Suprapubic skin (tissue), 4 donors: ENCODE results near the gene ZBTB22. TPM values are rescaled to one million over a fixed set of nuclear protein-coding genes. Genes with fewer than 3 reads are reported as not detected.
"Not testable (repeated sequence)": the region's sequence is repeated elsewhere in the genome, so short reads cannot be mapped to it uniquely, and the experiment has no call there.

ENCODE experiments used
- DNase-seq, 2 donors: peaks; one replicate each; pipeline ENCODE4 v3.0.0-alpha.2; 2019; ENCODE audit warnings: low spot score in 2 of 2
- H3K27ac ChIP-seq: fragments of 200-600 bp; sonication (generic); one replicate; pipeline ENCODE4 v1.5.1; 2019
- H3K27me3 ChIP-seq: fragments of 200-600 bp; sonication (generic); one replicate; pipeline ENCODE4 v1.5.1; 2019
- H3K36me3 ChIP-seq: fragments of 200-600 bp; sonication (generic); one replicate; pipeline ENCODE4 v1.5.1; 2019
- H3K4me1 ChIP-seq: fragments of 200-600 bp; sonication (generic); one replicate; pipeline ENCODE4 v1.5.1; 2019
- H3K4me3 ChIP-seq: fragments of 200-600 bp; sonication (generic); one replicate; pipeline ENCODE4 v1.5.1; 2019; ENCODE audit warnings: mild to moderate bottlenecking
- H3K9me3 ChIP-seq: fragments of 200-600 bp; sonication (generic); one replicate; pipeline ENCODE4 v1.5.1; 2019
- EP300 ChIP-seq: sonication (generic); formaldehyde crosslinking; IDR thresholded peaks from one replicate; pipeline ENCODE4 v1.6.1; 2017; ENCODE audit warnings: antibody characterized with exemption
- POLR2A ChIP-seq, 2 donors: fragments of 450-650 bp; IDR thresholded peaks; one replicate each; pipeline ENCODE4 v1.6.1; 2017; ENCODE audit warnings: antibody characterized with exemption in 2 of 2, mild to moderate bottlenecking in 2 of 2, moderate library complexity in 2 of 2
- POLR2AphosphoS5 ChIP-seq, 3 donors: sonication (generic); formaldehyde crosslinking; IDR thresholded peaks; one replicate each; pipeline ENCODE4 v1.6.1; 2017; ENCODE audit warnings: antibody characterized with exemption in 3 of 3
- WGBS: methylation state at CpG from one replicate; pipeline ENCODE4 v1.1.5; 2018; 5-methylcytosine and 5-hydroxymethylcytosine counted together
- total RNA-seq, 4 donors: library from RNA; depleted of rRNA; stranded (reverse); fragments of >200 nt; gene quantifications; one replicate each; pipeline ENCODE4 v1.1.0, GENCODE V29; 2016
- TF ChIP-seq, protein P1 (sequence below), 2 donors: fragments of 200-600 bp in 1 of 2; fragments of 450-650 bp in 1 of 2; sonication (generic) in 1 of 2; IDR thresholded peaks; one replicate each; pipeline ENCODE4 v1.5.1; 2016 to 2019; ENCODE audit warnings: antibody characterized with exemption in 2 of 2, mild to moderate bottlenecking in 1 of 2, moderate library complexity in 1 of 2

The ZBTB22 gene
- total RNA-seq, 4 donors from 2014 or later, result 32.1 to 36.8 (median 33.4) TPM

DNA sequence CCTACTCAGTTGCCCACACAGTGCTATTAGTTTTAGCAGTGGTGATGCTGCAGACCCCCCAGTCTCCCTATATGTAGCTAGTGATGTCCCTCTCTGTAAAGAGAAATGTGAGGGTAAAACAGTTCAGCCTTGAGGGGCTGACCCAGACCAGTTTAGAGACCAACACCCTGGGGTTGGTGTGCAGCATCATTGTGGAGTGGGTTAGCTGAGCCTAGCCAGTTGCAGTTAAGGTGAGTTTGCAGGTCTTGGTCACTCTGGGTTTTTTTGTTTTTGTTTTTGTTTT, 41.0 kb downstream of the ZBTB22 start:
- Histone ChIP-seq H3K4me1 (peaks cover 63% of the 10 kb centered on the region), H3K36me3 (peaks cover 50% of the 10 kb centered on the region), H3K4me3 (peak overlapping the region; percentile 83), H3K27me3 (no peaks in the 10 kb centered on the region), H3K27ac (peak overlapping the region; percentile 92), H3K9me3 (no peaks in the 10 kb centered on the region)
- TF ChIP-seq EP300 (no peak), POLR2A (IDR thresholded peaks at IDR 0.05) (no peak)
- TF ChIP-seq, protein P1, sequence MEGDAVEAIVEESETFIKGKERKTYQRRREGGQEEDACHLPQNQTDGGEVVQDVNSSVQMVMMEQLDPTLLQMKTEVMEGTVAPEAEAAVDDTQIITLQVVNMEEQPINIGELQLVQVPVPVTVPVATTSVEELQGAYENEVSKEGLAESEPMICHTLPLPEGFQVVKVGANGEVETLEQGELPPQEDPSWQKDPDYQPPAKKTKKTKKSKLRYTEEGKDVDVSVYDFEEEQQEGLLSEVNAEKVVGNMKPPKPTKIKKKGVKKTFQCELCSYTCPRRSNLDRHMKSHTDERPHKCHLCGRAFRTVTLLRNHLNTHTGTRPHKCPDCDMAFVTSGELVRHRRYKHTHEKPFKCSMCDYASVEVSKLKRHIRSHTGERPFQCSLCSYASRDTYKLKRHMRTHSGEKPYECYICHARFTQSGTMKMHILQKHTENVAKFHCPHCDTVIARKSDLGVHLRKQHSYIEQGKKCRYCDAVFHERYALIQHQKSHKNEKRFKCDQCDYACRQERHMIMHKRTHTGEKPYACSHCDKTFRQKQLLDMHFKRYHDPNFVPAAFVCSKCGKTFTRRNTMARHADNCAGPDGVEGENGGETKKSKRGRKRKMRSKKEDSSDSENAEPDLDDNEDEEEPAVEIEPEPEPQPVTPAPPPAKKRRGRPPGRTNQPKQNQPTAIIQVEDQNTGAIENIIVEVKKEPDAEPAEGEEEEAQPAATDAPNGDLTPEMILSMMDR (IDR thresholded peaks at IDR 0.05), result no peak
- no peak for DNase-seq

DNA sequence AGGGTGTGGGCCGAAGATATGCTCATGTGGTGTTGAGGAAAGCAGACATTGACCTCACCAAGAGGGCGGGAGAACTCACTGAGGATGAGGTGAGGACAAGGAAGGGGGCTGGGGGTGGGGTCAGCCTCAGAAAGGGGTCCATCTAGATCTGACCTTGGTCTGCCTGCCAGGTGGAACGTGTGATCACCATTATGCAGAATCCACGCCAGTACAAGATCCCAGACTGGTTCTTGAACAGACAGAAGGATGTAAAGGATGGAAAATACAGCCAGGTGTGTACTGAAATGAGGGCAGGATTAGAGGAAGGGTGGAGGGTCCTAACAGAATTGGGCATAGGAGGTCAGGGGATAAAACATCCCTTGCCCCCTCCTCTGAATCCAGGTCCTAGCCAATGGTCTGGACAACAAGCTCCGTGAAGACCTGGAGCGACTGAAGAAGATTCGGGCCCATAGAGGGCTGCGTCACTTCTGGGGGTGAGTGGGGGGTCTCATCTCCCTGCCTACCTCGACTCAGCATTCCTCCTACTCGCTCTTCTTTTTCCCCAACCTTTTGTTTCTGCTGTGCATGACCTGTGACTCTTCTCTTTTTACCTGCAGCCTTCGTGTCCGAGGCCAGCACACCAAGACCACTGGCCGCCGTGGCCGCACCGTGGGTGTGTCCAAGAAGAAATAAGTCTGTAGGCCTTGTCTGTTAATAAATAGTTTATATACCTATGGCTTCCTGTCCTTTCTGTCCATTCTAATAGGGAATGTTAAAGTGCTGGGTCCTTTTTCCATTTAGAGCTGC, 41.6 kb downstream of the ZBTB22 start:
- not testable (repeated sequence) for H3K9me3 ChIP-seq, H3K27me3 ChIP-seq
- WGBS, result 67% methylated on average over 16 of the region's 16 CpGs
- Histone ChIP-seq H3K4me3 (peak overlapping the region; percentile 83), H3K27ac (peak overlapping the region; percentile 92), H3K4me1 (peaks cover 64% of the 10 kb centered on the region), H3K36me3 (peaks cover 50% of the 10 kb centered on the region)
- peak in 1 of 2 donors; percentile 39 for DNase-seq

DNA sequence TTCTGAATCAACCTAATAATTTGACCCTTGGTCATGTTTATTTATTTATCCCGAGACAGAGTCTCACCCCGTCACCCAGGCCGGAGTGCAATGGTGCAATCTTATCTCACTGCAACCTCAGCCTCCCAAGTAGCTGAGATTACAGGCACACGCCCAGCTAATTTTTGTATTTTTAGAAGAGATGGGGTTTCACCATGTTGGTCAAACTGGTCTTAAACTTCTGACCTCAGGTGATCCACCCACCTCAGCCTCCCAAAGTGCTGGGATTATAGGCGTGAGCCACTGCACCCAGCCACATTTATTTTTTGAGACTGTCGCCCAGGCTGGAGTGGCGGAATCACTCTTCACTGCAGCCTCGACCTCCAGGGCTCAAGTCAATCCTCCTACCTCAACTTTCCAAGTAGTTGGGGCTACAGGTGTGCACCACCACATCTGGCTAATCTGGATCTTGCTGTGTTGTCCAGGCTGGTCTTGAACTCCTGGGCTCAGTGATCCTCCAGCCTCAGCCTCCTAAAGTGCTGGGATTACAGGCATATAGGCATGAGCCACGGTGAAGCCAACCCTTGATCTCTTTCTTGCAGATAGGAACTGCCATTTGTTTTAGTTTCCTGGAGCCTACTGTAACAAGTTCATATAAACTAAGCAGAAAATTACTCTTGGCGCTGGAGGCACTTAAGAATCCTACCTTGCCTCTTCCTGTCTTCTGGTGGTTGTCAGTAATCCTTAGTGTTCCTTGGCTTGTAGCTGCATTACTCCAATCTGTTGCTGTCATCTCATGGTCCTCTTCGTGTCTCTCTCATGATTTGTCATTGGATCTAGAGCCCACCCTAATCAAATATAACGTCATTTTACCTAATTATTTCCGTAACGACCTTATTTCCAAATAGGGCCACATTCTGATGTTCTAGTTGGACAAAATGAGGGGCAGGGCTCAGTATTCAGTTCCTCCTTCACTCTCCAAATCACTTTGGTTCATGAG, 43.3 kb downstream of the ZBTB22 start:
- H3K4me3 ChIP-seq, result no peak overlapping the region
- peaks cover 37% of the 10 kb centered on the region for H3K36me3 ChIP-seq
- peaks cover 75% of the 10 kb centered on the region for H3K4me1 ChIP-seq
- no peak overlapping the region for H3K27ac ChIP-seq
- DNase-seq, result no peak
- TF ChIP-seq POLR2A (IDR thresholded peaks at IDR 0.05) (no peak), EP300 (no peak), POLR2AphosphoS5 (IDR thresholded peaks at IDR 0.05) (no peak)
- TF ChIP-seq, protein P1 (IDR thresholded peaks at IDR 0.05), result no peak
- WGBS, result 68% methylated on average over 14 of the region's 14 CpGs
- H3K9me3 ChIP-seq, result no peaks in the 10 kb centered on the region
- no peaks in the 10 kb centered on the region for H3K27me3 ChIP-seq

DNA sequence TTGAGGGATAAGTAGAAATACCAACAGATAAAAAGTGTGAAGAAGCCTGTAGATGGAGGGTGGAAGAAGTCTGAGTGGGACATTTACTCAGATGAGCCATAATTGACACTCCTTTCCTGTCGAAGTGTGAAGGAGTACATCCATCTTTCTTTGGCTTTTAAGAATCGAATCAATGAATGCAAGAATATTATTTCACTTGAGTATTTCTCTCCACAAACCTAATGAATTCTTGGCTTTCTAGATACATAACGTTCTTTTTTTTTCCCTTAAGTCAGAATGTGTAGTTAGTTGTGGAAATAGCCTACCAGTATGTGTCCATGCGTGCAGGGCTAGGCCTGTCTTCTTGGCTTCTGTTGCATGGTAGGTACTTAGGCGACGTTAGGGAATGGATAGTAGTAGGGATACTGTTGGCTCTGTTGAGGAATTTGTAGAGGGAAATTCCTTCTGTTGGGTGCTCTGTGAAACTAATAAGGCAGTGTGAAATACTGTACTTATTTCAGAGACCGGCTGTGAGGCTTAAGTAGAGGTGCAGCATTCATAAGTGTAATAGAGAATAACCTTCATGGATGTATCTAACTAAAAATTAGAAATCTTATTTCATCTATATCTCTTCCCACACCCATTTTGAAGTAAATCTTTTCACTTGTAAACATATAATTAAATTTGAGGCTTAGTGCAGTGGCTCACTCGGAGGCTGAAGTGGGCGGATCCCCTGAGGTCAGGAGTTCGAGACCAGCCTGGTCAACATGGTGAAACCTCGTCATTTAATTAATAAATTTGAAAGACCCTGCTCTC, 44.2 kb downstream of the ZBTB22 start:
- DNase-seq, result no peak
- H3K9me3 ChIP-seq, result no peaks in the 10 kb centered on the region
- H3K4me3 ChIP-seq, result peak overlapping the region; percentile 85
- peaks cover 40% of the 10 kb centered on the region for H3K36me3 ChIP-seq
- peak overlapping the region; percentile 97 for H3K27ac ChIP-seq
- TF ChIP-seq POLR2AphosphoS5 (IDR thresholded peaks at IDR 0.05), result no peak
- TF ChIP-seq POLR2A (IDR thresholded peaks at IDR 0.05), result no peak
- TF ChIP-seq EP300, result no peak
- TF ChIP-seq, protein P1 (IDR thresholded peaks at IDR 0.05), result no peak
- no peaks in the 10 kb centered on the region for H3K27me3 ChIP-seq
- peaks cover 72% of the 10 kb centered on the region for H3K4me1 ChIP-seq
- WGBS, result 56% methylated on average over 11 of the region's 11 CpGs

DNA sequence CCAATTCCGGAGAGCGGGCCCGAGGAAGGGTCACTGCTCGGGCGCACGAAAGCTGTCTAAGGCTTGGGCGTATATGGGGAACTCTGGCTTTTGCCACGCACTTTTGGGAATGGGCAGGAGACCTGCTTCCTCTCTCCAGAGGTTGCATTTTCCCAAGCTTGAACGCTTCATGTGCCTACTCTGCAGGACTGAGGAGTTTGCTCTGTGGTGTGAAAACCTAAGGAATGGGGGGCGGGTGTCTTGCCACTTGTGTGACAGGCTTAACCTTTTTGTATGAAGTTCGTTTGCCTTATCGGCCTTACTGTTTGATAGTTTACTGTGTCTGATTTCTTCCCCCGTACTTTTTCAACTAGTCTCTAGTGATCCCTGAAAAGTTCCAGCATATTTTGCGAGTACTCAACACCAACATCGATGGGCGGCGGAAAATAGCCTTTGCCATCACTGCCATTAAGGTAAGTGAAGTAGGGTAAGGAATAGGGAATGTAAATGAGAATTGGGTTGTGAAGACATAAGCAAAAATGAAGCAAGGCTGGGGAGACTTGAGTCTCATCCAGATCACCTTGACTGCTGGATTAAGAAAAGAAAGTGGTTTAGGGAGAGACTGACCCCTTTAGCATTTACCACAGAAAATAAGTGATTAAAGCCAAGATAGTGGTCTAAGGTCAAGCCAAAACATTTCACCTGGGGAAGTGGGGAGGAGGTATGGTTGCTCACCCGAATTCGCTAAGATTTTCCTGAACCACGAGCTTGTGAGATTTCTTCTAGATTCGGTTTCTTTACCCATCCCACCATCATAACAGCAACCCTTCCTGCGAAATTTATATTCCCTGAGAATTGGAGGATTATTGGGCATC, 45.0 kb downstream of the ZBTB22 start:
- peak overlapping the region; percentile 97 for H3K27ac ChIP-seq
- DNase-seq, result no peak
- H3K9me3 ChIP-seq, result no peaks in the 10 kb centered on the region
- peak overlapping the region; percentile 85 for H3K4me3 ChIP-seq
- H3K36me3 ChIP-seq, result peaks cover 48% of the 10 kb centered on the region
- TF ChIP-seq, protein P1 (IDR thresholded peaks at IDR 0.05), result no peak
- no peak for TF ChIP-seq POLR2A (IDR thresholded peaks at IDR 0.05)
- TF ChIP-seq EP300, result no peak
- no peak for TF ChIP-seq POLR2AphosphoS5 (IDR thresholded peaks at IDR 0.05)
- no peaks in the 10 kb centered on the region for H3K27me3 ChIP-seq
- peaks cover 63% of the 10 kb centered on the region for H3K4me1 ChIP-seq
- 14% methylated on average over 20 of the region's 22 CpGs for WGBS
